GM21717 (cell line): ENCODE data around the gene KIF2B.
"Not testable (repeated sequence)": the region's sequence is repeated elsewhere in the genome, so short reads cannot be mapped to it uniquely, and the experiment has no call there.

Experiments used
- ATAC-seq: cut with Tn5 transposase; IDR thresholded peaks from one replicate; pipeline ENCODE4 v1.9.1; 2021; ENCODE audit warnings: mild to moderate bottlenecking, moderate library complexity; ENCODE audit not compliant: unreplicated experiment

KIF2B gene, protein sequence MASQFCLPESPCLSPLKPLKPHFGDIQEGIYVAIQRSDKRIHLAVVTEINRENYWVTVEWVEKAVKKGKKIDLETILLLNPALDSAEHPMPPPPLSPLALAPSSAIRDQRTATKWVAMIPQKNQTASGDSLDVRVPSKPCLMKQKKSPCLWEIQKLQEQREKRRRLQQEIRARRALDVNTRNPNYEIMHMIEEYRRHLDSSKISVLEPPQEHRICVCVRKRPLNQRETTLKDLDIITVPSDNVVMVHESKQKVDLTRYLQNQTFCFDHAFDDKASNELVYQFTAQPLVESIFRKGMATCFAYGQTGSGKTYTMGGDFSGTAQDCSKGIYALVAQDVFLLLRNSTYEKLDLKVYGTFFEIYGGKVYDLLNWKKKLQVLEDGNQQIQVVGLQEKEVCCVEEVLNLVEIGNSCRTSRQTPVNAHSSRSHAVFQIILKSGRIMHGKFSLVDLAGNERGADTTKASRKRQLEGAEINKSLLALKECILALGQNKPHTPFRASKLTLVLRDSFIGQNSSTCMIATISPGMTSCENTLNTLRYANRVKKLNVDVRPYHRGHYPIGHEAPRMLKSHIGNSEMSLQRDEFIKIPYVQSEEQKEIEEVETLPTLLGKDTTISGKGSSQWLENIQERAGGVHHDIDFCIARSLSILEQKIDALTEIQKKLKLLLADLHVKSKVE

DNA sequence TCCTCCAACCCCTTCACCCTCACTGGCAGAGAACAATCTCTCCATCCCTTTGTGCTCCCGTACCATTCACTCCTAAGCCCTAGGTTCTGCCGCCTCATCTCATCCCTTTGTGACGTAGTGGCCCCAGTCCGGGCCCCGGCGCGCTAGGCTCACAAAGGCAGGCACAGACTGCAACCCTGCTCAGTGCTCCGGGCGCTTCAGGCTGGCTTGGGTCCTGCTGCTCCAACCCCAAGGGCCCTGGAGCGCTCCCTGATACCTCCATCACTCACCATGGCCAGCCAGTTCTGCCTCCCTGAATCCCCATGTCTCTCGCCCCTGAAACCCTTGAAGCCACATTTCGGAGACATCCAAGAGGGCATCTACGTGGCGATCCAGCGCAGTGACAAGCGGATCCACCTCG is at the start of gene KIF2B:
KIF2B (plus strand) TSS at position 164 of the 400 bp plus-strand sequence; CDS start at position 271, 107 bp downstream.
- ATAC-seq, result no peak

DNA sequence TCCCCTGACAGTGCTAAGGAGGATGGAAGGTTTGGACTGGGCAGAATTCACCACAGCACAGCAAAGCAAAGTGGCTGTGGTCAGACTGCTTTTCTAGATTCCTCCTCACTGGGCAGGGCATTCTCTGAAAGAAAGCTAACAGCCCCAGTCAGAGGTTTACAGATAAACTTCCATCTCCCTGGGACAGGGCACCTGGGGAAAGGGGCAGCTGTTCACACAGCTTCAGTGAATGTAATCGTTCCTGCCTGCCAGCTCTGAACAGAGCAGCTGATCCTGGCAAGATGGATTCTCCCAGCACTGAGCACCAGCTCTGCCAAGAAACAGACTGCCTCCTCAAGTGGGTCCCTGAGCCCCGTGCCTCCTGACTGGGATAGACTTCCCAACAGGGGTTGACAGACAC is 42.4 kb upstream of the KIF2B start:
- ATAC-seq, result no peak

DNA sequence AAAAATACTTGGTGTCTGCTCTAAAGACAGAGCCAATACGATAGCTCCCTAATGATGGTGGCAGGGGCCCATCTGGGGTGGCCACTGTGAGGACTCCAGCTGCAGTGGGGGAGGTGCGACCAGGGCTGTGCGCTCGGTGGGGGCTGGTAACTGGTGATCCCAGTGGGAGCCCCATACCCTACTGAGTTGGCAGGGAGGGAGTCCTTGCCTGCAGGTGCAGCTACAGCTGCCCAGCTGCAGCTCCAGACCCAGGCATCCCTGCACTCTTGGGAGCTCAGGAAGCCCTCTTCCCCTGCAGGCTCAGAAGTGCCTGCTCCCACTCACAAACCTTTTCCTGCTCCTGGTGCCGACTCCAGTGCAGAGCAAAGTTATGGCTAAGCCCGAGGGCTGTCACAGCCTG is 31.2 kb upstream of the KIF2B start:
- no peak for ATAC-seq

DNA sequence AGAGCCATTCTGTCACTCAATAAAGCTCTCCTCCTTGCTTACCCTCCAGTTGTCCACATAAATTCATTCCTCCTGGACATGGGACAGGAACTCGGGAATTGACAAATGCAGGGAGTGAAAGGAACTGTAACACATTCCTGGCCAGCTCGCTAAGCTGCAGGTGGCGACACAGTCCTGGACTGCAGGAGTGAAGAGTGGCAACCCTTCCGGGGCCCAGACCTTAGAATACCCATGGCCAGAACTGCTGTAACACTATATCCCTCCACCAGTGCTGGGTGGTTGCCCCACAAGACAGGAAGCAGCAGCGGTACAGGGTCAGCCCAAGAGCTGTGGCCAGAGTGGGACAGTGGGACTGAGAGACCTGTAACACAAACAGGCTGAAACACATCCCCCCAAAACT is 30.3 kb upstream of the KIF2B start:
- no peak for ATAC-seq

DNA sequence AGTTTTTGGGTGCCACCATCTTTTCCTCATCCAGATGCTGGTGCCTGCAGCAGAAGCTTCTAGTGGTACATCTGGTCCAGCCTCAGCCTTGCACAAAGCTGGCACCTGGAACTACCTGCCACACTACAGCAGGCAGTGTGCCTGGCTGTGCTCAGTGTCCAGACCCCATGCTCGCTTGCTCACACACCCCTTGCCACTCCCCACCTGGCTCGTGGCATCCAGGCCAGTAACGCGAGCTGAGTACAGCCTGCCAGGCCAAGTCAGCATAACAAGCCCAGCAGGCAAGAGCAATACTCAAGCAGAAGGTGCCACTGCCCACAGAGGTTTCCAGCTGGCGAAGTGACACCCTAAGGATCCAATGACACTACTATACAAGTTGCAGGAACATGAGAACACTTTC is 29.7 kb upstream of the KIF2B start:
- no peak for ATAC-seq

DNA sequence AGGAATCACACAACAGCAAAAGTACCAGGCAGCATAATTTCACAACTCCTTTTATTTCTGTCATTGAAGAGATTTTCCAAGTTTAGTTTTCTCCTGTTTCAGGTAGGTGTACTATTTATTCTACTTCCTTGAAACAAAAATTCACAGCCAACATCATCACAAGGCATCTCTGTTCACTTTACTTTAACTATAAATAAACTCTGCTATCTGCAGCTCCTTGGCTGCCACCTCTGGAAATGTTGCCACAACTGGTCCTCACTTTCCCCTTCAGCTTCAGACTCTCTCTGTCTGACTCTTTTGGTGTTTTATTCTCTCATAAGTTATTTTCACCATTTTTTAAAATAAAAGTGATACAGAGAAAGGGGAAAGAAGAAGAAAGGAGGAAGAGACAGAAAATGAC is 27.9 kb upstream of the KIF2B start:
- ATAC-seq, result no peak

DNA sequence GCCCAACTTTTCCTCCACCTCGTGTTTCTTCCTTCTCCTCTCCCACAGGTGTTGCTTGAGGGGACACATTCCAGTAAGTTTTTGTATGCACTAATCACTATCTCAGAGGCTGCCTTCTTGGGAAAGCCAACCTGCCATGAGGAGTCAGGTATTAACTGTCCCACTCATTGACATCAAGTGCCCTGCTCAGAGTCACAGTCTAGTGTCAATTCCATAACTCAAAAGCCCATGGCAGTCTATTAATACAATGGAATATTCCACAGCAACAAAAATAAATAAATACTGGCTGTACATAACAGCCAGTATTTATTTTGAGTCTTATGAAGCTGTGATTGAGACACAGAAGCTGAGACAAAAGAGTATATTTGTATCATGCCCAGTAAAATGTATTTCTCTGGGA is 26.1 kb upstream of the KIF2B start:
- ATAC-seq, result no peak

DNA sequence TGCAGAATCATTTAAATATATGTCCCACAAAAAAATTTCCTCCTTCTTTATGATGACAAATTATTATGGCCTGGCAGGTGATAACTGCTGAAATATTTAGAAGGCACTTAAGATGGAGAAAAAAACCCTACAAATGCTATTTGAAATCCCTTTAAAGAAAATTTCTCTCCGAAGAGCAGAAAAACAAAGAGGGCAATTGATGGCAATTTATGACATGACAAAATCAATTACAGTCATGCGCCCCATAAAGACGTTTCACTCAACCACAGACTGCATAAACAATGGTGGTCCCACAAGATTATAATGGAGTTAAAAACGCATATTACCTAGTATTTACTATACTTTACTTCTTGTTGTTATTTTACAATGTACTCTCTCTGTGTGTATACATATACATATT is 25.2 kb upstream of the KIF2B start:
- no peak for ATAC-seq

DNA sequence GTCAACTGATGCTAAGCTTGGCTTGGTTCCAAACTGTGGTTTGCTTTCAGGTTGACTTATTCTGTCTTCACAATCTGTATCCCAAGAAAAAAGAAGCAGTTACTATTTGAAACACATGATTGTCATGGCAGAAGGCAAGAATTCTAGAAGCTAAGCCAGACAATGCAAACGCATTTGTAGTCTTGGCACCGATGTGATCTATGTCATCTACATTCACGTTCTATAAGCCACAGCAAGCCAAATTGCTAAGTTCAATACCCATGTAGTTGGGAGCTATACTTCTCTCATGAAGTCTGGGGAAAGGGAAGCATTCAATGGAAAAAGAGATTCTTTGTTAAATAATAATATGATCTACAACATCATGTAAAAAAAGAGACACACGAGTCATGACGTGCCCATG is 18.3 kb upstream of the KIF2B start:
- ATAC-seq, result no peak

DNA sequence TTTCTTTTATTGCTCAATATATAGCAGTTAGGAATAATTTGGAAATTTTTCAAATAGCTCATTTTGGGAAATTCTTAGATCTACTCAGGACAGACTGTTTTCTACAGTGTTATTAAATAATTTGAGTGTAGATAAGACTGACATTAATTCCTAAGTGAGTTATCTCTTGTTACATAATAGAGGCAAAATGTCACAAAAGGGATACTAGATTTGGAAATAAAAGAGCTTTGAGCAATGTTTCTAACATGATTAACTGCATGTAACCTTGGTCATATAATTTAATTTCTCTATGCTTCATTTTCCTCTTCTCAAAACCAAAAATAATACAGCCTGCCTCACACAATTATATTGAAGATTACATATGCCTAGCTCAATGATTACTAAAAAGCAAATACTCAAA is 16.3 kb upstream of the KIF2B start:
- ATAC-seq, result no peak

DNA sequence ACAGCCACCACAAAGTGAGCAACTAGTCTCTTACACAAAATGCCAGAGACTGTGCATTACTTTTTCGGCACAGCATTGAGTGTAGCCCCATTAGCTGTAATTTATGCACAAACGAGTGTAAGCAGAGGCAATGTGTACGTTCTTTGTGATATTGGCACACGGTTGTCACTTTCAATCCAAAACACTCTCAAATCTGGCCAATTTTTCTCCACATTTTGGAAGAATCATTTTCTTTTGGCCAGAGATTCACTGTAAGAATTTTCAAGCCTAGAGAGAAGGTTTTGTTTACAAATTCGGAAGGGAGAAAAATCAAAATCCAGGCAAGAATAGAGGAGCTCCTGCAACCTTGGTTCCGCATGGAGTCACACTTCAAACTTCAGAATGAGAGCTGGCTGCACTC is 15.4 kb upstream of the KIF2B start:
- no peak for ATAC-seq

DNA sequence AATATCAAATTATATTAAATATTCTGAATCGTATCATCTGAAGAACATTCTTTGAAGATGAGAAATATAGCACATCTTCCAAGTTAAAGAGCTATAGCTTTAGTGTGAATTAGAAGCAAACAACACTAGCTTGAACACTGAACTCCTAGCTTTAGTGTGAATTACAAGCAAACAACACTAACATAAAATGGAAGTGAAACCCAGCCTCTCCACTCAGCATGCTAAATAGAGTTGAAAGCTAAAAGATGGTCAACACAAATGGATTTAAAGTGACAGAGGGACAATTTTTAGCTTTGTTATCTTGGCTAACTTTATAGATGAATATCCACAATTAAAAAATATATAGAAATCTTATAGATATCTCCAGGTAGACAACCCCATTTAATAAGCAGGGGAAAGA is 4.5 kb upstream of the KIF2B start:
- ATAC-seq, result no peak

DNA sequence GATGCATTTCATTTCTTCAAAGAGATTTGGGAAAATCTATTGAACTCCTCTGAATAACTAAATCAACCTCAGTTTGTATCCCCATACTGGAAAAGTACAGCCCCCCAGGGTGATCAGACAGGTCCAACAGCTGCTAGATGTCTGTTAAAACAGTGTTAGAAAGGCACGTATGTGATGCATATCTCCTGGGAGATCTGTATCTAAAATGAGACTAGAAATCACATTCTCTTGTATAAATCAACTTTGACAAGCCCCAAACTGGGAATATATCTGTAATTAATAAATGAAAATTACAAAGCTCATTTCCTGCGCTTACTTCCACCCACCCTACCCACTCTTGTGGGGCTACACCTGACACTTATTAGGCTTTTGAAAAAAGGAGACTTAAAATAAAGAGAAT is 3.8 kb upstream of the KIF2B start:
- no peak for ATAC-seq

DNA sequence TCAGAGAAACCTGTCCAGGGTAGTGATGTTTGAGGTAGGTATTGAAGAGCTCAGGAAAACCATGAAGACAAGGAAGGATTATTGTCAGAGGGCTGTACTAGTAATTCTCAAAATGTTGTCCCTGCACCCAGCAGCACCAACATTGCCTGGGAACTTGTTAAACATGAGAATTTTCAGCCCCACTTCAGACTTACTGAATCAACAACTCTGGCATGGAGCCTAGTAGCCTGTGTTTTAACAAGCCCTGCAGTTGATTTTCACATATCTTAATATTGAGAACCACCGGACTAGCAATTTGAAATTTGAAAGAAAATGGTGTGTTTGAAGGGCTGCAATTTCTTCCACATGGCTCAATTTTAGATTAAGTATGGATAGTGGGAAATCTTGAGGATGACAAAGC is 2.8 kb upstream of the KIF2B start:
- no peak for ATAC-seq

DNA sequence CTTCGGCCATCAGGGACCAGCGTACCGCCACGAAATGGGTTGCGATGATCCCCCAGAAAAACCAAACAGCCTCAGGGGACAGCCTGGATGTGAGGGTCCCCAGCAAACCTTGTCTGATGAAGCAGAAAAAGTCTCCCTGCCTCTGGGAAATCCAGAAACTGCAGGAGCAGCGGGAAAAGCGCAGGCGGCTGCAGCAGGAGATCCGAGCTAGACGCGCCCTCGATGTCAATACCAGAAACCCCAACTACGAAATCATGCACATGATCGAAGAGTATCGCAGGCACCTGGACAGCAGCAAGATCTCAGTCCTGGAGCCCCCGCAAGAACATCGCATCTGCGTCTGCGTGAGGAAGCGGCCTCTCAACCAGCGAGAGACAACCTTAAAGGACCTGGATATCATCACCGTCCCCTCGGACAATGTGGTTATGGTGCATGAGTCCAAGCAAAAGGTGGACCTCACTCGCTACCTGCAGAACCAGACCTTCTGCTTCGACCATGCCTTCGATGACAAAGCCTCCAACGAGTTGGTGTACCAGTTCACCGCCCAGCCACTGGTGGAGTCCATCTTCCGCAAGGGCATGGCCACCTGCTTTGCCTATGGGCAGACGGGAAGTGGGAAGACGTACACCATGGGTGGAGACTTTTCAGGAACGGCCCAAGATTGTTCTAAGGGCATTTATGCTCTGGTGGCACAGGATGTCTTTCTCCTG is 769 bp downstream of the KIF2B start:
- no peak for ATAC-seq

DNA sequence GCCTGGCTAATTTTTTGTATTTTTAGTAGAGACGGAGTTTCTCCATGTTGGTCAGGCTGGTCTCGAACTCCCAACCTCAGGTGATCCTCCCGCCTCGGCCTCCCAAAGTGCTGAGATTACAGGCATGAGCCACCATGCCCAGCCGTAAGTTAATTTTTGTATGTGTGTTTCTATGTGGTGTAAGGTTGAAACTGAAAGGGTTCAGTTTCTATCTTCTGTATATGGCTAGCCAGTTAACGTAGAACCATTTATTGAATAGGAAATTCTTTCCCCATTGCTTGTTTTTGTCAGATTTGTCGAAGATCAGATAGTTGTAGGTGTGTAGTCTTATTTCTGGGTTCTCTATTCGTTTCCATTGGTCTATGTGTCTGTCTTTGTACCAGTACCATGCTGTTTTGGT is 12.0 kb downstream of the KIF2B start:
- ATAC-seq, result not testable (repeated sequence)

DNA sequence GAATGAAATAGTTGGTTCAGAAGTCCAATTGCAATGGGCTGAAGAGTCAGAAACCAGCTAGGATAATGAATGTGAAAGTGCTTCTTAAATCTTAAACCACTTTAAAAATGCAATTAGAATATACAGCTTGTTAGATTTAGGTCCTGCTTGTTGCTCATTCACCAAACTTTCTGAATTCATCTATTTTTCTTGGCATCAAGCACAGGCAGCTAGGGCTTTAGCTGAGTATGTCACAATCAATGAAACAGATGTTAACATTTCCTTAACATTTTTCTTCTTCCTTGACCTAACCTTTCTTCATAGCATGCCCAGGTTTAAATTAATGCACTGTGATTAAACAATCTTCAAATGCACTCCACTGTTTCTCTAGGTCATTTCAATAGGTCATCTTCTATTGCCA is 14.4 kb downstream of the KIF2B start:
- ATAC-seq, result no peak

DNA sequence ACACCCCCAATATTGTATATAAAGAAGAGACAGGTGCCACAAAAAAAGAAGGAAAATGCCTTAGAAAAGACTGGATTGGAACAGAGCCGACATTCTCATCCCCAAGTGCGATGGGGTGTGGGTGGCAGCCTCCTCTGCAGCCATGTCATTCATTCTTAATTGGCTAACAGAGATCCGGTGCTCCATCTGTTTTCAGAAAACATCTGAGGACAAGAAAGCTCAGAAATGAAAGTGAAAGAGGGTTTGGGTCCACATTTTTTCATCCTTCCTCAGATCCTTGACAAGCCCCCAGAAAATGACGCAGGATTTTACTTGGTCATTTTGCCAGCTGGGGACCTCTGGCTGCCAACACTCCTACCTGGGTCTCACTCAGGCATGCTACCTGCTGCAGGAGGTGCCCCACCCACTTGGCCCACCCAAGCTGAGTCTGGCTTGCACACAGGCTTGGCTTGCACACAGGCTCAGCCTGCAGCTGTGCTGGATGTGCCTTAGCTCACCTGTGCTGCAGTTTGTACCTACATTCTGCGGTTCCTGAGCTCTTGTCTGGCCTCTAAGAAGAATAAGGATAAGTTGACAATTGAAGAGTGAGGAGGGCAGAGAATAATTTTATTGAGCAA is 21.9 kb downstream of the KIF2B start:
- no peak for ATAC-seq

DNA sequence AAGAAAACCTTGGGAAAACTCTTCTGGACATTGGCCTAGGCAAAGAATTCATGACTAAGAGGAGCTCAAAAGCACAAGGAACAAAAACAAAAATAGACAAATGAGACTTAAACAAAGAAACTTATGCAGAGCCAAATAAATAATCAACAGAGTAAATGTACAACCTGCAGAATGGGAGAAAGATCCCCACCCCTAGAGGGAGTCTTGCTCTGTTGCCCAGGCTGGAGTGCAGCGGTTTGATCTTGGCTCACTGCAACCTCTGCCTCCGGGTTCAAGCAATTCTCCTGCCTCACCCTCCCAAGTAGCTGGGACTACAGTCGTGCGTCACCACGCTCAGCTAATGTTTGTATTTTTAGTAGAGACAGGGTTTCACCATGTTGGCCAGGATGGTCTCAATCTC is 48.4 kb downstream of the KIF2B start:
- ATAC-seq, result not testable (repeated sequence)
